Nephron progenitor cell (in vitro differentiated cells): ENCODE results near the gene THSD7A.

ENCODE experiments used
- DNase-seq: peaks from one replicate; pipeline ENCODE4 v3.0.0; 2021
- H3K27ac Mint-ChIP-seq: 2 replicates; pipeline ENCODE4 v1.8.0; 2021; ENCODE audit warnings: mild to moderate bottlenecking, moderate library complexity, mixed read lengths
- H3K27me3 Mint-ChIP-seq: 2 replicates; pipeline ENCODE4 v1.8.0; 2021; ENCODE audit warnings: mild to moderate bottlenecking, low read depth, mixed read lengths; ENCODE audit not compliant: poor library complexity
- H3K36me3 Mint-ChIP-seq: 2 replicates; pipeline ENCODE4 v1.8.0; 2021; ENCODE audit warnings: low read depth, mixed read lengths
- H3K4me1 Mint-ChIP-seq: 2 replicates; pipeline ENCODE4 v1.8.0; 2021; ENCODE audit warnings: mixed read lengths
- H3K4me3 Mint-ChIP-seq: 2 replicates; pipeline ENCODE4 v1.8.0; 2021; ENCODE audit warnings: mild to moderate bottlenecking, moderate library complexity, mixed read lengths
- H3K9me3 Mint-ChIP-seq: 2 replicates; pipeline ENCODE4 v1.8.0; 2021; ENCODE audit warnings: mild to moderate bottlenecking, moderate library complexity, mixed read lengths
- TF ChIP-seq, protein P1 (sequence below): fragments of 200-600 bp; sonication (generic); IDR thresholded peaks from 2 replicates; pipeline ENCODE4 v1.5.0; 2021; ENCODE audit warnings: antibody characterized with exemption

Gene THSD7A

GRCh38 chr7:11489280-11489679, 342.7 kb downstream of the THSD7A start:
- Mint-ChIP-seq H3K9me3 (no peaks in the 10 kb centered on the region), H3K27me3 (no peaks in the 10 kb centered on the region), H3K4me3 (no peak overlapping the region), H3K4me1 (no peaks in the 10 kb centered on the region), H3K27ac (no peak overlapping the region), H3K36me3 (no peaks in the 10 kb centered on the region)
- TF ChIP-seq, protein P1, sequence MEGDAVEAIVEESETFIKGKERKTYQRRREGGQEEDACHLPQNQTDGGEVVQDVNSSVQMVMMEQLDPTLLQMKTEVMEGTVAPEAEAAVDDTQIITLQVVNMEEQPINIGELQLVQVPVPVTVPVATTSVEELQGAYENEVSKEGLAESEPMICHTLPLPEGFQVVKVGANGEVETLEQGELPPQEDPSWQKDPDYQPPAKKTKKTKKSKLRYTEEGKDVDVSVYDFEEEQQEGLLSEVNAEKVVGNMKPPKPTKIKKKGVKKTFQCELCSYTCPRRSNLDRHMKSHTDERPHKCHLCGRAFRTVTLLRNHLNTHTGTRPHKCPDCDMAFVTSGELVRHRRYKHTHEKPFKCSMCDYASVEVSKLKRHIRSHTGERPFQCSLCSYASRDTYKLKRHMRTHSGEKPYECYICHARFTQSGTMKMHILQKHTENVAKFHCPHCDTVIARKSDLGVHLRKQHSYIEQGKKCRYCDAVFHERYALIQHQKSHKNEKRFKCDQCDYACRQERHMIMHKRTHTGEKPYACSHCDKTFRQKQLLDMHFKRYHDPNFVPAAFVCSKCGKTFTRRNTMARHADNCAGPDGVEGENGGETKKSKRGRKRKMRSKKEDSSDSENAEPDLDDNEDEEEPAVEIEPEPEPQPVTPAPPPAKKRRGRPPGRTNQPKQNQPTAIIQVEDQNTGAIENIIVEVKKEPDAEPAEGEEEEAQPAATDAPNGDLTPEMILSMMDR = no peak
- DNase-seq = no peak

DNA sequence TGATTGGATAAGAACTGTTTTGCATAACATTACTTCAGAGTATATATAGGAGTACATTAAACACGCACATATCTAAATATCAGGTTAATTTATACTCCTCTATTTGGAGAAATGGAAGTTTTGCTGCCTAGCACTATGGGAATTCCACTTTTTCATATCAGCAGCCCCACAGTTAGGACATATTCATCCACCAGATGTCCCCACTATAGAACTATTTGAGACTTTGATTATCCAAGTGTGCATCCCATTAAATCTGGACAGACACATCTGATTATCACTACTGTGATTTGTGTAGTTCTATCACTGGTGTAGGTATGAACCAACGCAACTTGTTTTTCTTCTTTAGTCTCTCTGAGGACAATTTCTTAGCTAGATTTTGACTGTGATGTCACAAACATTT, 345.7 kb downstream of the THSD7A start:
- Mint-ChIP-seq H3K4me3 (no peak overlapping the region), H3K9me3 (no peaks in the 10 kb centered on the region), H3K27me3 (no peaks in the 10 kb centered on the region), H3K27ac (no peak overlapping the region), H3K4me1 (no peaks in the 10 kb centered on the region), H3K36me3 (no peaks in the 10 kb centered on the region)
- DNase-seq = no peak
- TF ChIP-seq, protein P1 = no peak

DNA sequence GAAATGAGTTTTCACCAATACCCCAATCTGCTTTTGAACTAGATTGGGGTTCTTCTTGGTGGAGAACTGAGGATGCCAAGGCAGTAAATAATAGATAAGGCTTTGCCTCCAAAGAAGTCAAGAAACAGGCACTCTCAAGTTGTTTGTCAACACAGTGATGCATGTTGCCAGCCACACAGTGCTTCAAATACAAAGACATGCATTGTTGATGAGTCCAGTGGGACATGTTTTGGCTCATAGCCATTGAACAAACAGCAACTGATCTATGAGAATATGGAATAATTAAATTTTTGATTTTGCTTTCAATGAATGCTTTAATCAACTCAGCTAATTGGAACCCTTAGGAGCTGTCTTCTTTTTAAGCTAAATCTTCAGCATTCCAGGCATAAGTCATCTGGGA, 346.4 kb downstream of the THSD7A start:
- H3K36me3 Mint-ChIP-seq = no peaks in the 10 kb centered on the region
- no peak overlapping the region for H3K4me3 Mint-ChIP-seq
- DNase-seq = no peak
- no peak overlapping the region for H3K27ac Mint-ChIP-seq
- no peaks in the 10 kb centered on the region for H3K27me3 Mint-ChIP-seq
- TF ChIP-seq, protein P1 = no peak
- H3K4me1 Mint-ChIP-seq = no peaks in the 10 kb centered on the region
- H3K9me3 Mint-ChIP-seq = no peaks in the 10 kb centered on the region

DNA sequence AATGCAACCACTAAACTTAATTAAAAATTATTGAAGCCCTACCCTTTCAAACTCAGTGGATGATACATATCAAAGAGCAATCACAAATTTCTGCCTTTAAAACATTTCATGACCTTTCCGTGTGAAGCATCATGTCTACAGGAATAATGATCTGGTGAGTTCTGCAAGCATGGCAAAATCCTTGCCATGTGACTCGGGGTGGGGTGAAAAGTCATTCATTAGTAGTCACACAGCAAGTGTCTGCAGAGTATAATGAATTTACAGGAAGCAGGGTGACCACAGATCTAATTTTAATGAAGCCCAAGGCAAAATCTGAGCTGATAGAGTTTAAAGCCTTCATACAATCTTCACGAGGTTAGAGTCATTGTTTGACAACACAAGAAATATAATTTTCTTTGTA, 351.9 kb downstream of the THSD7A start:
- Mint-ChIP-seq H3K27me3 (no peaks in the 10 kb centered on the region), H3K4me1 (peaks cover 2% of the 10 kb centered on the region), H3K36me3 (no peaks in the 10 kb centered on the region), H3K9me3 (no peaks in the 10 kb centered on the region), H3K27ac (no peak overlapping the region), H3K4me3 (no peak overlapping the region)
- TF ChIP-seq, protein P1 = no peak
- DNase-seq = no peak

GRCh38 chr7:11478882-11479281, 353.1 kb downstream of the THSD7A start:
- Mint-ChIP-seq H3K27me3 (no peaks in the 10 kb centered on the region), H3K27ac (no peak overlapping the region), H3K36me3 (no peaks in the 10 kb centered on the region), H3K4me1 (peaks cover 12% of the 10 kb centered on the region), H3K9me3 (no peaks in the 10 kb centered on the region), H3K4me3 (no peak overlapping the region)
- TF ChIP-seq, protein P1 = no peak
- DNase-seq = no peak

DNA sequence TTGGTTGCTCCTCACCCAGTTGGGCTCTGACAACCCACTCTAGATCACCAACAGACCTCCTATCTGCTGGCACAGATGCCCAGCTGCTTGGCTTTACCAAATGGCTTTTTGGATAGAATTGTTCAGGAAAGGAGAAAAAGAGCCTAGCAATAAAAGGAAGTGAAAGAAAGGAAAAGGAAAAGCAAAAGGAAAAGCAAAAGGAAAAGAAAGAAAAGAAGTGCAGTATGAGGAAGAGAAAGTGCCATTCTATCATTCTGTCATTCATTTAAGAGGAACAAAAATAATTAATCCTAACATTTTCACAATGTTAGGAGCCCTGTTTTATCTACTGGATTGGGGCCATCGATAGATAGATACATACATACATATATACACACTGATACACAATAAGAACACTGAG, 353.6 kb downstream of the THSD7A start:
- H3K9me3 Mint-ChIP-seq = no peaks in the 10 kb centered on the region
- DNase-seq = no peak
- H3K36me3 Mint-ChIP-seq = no peaks in the 10 kb centered on the region
- H3K27ac Mint-ChIP-seq = no peak overlapping the region
- TF ChIP-seq, protein P1 = no peak
- H3K27me3 Mint-ChIP-seq = no peaks in the 10 kb centered on the region
- H3K4me3 Mint-ChIP-seq = no peak overlapping the region
- H3K4me1 Mint-ChIP-seq = peaks cover 12% of the 10 kb centered on the region
